ENCODE results near the gene CCDC33.

The CCDC33 gene

GRCh38 chr15:74384881-74385643 is 148.9 kb downstream of the CCDC33 start:
- Histone ChIP-seq H3K4me3 (ENCODE audit: insufficient read depth, low read length, poor library complexity, severe bottlenecking) (no peak overlapping the region), H3K36me3 (ENCODE audit: low read length) (no peaks in the 10 kb centered on the region), H3K4me2 (ENCODE audit: low read depth, low read length, poor library complexity, severe bottlenecking) (no peak overlapping the region), H3K9ac (ENCODE audit: low read length) (no peak overlapping the region), H4K20me1 (ENCODE audit: low read depth, low read length) (no peaks in the 10 kb centered on the region), H3K9me2 (replicated peaks; ENCODE audit: insufficient read depth, low read length) (no peaks in the 10 kb centered on the region), H3K27ac (ENCODE audit: low read depth, low read length) (no peak overlapping the region), H2AFZ (ENCODE audit: low read depth, low read length, severe bottlenecking) (no peak overlapping the region), H3K27me3 (ENCODE audit: low read length) (no peaks in the 10 kb centered on the region), H3F3A (ENCODE audit: insufficient read depth) (peaks cover 5% of the 10 kb centered on the region; the same call in 1 of the 2 replicates), H3K79me2 (ENCODE audit: insufficient read depth, low read length) (no peaks in the 10 kb centered on the region), H3K9me3 (ENCODE audit: insufficient read depth, low read length) (no peaks in the 10 kb centered on the region)
- TF ChIP-seq CTCF (IDR thresholded peaks at IDR 0.05; ENCODE audit: insufficient read depth, low read length, poor library complexity, severe bottlenecking) = no peak
- TF ChIP-seq EZH2phosphoT487 (conservative IDR thresholded peaks at IDR 0.05; ENCODE audit: low read length) = no peak

- Histone ChIP-seq H3K27me3 (ENCODE audit: low read length) (no peaks in the 10 kb centered on the region), H3K9ac (ENCODE audit: low read length) (no peak overlapping the region), H4K20me1 (ENCODE audit: low read depth, low read length) (no peaks in the 10 kb centered on the region), H3K9me2 (replicated peaks; ENCODE audit: insufficient read depth, low read length) (no peaks in the 10 kb centered on the region), H3K79me2 (ENCODE audit: insufficient read depth, low read length) (no peaks in the 10 kb centered on the region), H3K9me3 (ENCODE audit: insufficient read depth, low read length) (no peaks in the 10 kb centered on the region), H3K36me3 (ENCODE audit: low read length) (no peaks in the 10 kb centered on the region), H3K4me2 (ENCODE audit: low read depth, low read length, poor library complexity, severe bottlenecking) (no peak overlapping the region), H2AFZ (ENCODE audit: low read depth, low read length, severe bottlenecking) (no peak overlapping the region), H3F3A (ENCODE audit: insufficient read depth) (peaks cover 5% of the 10 kb centered on the region; the same call in 1 of the 2 replicates), H3K4me3 (ENCODE audit: insufficient read depth, low read length, poor library complexity, severe bottlenecking) (no peak overlapping the region), H3K27ac (ENCODE audit: low read depth, low read length) (no peak overlapping the region)
- no peak for TF ChIP-seq CTCF (IDR thresholded peaks at IDR 0.05; ENCODE audit: insufficient read depth, low read length, poor library complexity, severe bottlenecking)
- no peak for TF ChIP-seq EZH2phosphoT487 (conservative IDR thresholded peaks at IDR 0.05; ENCODE audit: low read length)
Measured at GRCh38 chr15:74385733-74386132, 149.6 kb downstream of the CCDC33 start.

Data from SU-DHL-6 (cell line).